GM21529 (cell line): Measurements from ENCODE around the gene CNN2.
A peak's percentile ranks its signal among the peaks of the same experiment; 100 is the strongest.

Experiments
- ATAC-seq: cut with Tn5 transposase; IDR thresholded peaks from one replicate; pipeline ENCODE4 v1.9.1; 2021; ENCODE audit not compliant: unreplicated experiment

CNN2 gene

GRCh38 chr19:1064661-1065605 lies 38.5 kb downstream of the CNN2 start:
- no peak for ATAC-seq

GRCh38 chr19:1065606-1066109 lies 39.2 kb downstream of the CNN2 start:
- ATAC-seq, result no peak

GRCh38 chr19:1066251-1066747 lies 39.9 kb downstream of the CNN2 start:
- no peak for ATAC-seq

- no peak for ATAC-seq
Observed at GRCh38 chr19:1066748-1067340, 40.4 kb downstream of the CNN2 start, which contains the start of gene ARHGAP45. ARHGAP45 (plus strand) TSS chr19:1067167; CDS start chr19:1067406, 239 bp downstream.

GRCh38 chr19:1067341-1067957 lies 41.0 kb downstream of the CNN2 start:
- no peak for ATAC-seq

GRCh38 chr19:1068009-1069001 lies 41.9 kb downstream of the CNN2 start:
- no peak for ATAC-seq

GRCh38 chr19:1069009-1069779 lies 42.8 kb downstream of the CNN2 start:
- no peak for ATAC-seq

DNA sequence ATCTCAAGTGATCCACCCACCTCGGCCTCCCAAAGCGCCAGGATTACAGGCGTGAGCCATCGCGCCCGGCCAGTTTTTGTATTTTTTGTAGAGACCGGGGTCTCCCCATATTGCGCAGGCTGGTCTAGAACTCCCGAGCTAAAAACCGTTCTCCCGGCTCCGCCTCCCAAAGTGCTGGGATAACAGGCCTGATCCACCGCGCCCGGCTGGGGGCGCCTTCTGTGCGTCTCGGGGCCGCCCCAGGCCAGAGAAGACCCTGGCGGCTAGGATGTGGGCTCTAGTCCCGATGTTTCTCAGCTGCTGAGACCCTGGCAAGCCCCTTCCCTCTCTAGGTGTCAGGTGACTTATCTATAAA lies 44.1 kb downstream of the CNN2 start:
- no peak for ATAC-seq

DNA sequence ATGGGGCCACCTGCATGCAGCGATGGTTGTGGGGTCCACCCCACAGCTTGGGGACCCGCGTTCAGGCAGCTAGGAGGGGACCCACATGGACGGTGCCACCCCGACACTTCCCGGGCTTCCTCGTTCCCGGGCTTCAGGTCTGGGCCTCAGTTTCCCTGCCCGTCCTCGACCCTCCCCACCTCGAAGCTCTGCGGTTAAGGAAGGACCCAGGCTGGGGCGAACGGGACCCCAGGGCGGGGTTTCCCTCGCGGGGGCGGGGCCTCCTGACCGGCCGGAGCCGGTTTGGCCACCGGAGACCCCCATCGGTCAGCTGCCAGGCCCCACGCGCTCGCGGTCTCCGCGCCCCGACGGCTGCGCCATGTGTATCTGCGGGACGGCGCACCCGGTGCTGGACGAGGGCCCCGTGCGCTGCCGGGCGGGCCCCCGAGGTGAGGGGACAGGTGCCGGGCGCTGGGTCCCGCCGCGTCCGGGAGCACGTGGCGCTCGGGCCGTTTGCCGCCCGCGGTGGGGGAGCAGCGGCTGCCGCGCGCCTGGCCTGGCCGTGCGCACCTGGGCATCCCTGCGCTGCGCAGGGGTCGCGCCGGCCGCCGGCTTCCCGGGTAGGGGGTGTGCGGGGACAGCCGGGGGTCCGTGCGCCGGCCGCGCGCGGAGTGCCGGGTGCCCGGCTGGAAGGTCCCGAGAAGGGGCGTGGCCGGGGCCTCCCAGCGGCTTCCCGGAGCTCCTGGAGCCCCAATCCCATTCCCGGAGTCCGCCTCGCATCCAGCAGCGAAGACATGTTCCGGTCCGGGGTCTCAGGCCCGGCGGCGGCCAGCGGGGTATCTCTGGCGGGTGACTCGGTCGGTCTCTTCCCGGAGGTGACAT lies 44.8 kb downstream of the CNN2 start:
- ATAC-seq, result no peak

DNA sequence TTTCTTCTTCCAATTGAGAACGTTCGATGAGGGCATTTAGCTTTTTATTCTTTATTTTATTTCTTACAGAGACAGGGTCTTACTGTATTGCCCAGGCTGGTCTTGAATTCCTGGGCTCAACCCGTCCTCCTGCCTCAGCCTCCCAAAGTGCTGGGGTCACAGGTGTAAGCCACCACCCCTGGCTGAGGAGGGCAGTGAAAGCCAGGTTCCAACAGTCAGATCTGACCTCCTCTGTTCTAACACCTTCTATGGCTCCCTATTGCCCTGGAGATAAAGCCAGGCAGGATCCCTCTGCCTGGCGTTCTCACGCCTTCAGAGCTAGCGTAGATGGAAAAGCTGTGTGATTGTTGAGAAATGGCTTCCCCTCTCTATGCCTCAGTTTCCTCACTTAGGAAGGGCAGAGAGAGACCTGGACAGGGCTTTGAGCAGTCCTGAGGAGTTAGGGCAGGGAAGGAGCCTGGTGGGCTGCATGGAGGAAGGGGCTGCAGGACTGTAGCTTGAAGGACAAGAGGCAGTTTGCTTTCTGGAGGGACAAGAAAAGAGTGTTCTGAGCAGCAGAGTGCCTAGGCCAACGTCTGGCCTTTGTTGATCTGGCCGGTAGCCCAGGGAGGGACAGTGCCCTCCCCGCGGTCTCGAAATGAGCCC lies 46.1 kb downstream of the CNN2 start:
- no peak for ATAC-seq

- no peak for ATAC-seq
Observed at GRCh38 chr19:1073063-1073955, 46.9 kb downstream of the CNN2 start.

GRCh38 chr19:1073956-1074517 lies 47.6 kb downstream of the CNN2 start:
- no peak for ATAC-seq

GRCh38 chr19:1074544-1075283 lies 48.3 kb downstream of the CNN2 start:
- ATAC-seq, result no peak

GRCh38 chr19:1076046-1076386 lies 49.6 kb downstream of the CNN2 start:
- no peak for ATAC-seq

- peak; percentile 58 for ATAC-seq
Observed at GRCh38 chr19:1076951-1077350, 50.5 kb downstream of the CNN2 start.

- no peak for ATAC-seq
Observed at GRCh38 chr19:1079566-1080111, 53.2 kb downstream of the CNN2 start.
